GM19023 (cell line): ENCODE measurements around the gene ART5.
A peak's percentile ranks its signal among the peaks of the same experiment; 100 is the strongest.
"Not testable (repeated sequence)": the region's sequence is repeated elsewhere in the genome, so short reads cannot be mapped to it uniquely, and the experiment has no call there.

Experiments used
- ATAC-seq: cut with Tn5 transposase; IDR thresholded peaks from one replicate; pipeline ENCODE4 v1.9.1; 2021; ENCODE audit warnings: mild to moderate bottlenecking, moderate library complexity; ENCODE audit not compliant: unreplicated experiment

The ART5 gene

GRCh38 chr11:3623121-3623520 lies 18.7 kb downstream of the ART5 start:
- no peak for ATAC-seq

DNA sequence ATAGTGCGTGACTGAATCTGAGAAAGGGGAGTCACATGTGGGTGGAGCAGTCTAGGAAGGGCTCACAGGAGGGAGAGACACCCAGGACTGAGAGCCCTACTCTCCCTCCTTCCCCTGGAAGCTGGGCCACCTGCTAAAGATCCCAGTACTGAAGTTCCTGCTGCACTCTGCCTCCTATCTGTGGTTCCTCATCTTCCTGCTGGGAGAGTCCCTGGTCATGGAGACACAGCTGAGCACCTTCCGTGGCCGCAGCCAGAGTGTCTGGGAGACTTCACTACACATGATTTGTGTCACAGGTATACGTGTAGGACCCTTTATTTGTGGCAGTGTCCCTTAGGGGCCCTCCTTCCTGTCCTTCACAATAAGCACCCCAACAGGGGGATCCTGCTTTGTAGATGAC lies 19.3 kb downstream of the ART5 start:
- ATAC-seq = no peak

- ATAC-seq = no peak
These were observed 23.8 kb downstream of the ART5 start for GRCh38 chr11:3617990-3618389.

DNA sequence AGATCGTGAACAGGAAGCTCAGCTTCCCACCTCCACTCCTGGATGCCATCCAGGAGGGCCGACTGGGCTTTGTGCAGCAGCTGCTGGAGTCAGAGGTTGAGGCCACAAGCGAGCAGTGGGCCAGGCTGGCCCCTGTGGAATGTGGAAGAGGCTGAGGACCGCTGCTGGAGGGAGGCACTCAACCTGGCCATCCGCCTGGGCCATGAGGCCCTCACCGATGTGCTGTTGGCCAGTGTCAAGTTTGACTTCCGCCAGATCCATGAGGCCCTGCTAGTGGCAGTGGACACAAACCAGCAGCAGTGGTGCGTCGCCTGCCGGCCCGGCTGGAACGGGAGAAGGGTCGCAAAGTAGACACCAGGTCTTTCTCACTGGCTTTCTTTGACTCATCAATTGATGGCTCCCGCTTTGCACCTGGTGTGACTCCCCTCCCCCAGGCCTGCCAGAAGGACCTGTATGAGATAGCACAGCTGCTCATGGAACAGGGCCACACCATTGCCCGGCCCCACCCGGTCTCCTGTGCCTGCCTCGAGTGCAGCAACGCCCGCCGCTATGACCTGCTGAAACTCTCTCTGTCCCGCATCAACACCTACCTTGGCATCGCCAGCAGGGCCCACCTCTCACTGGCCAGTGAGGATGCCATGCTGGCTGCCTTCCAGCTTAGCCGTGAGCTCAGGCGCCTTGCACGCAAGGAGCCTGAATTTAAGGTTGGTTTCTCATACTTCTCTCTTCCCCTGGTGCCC lies 24.9 kb downstream of the ART5 start:
- ATAC-seq = no peak

DNA sequence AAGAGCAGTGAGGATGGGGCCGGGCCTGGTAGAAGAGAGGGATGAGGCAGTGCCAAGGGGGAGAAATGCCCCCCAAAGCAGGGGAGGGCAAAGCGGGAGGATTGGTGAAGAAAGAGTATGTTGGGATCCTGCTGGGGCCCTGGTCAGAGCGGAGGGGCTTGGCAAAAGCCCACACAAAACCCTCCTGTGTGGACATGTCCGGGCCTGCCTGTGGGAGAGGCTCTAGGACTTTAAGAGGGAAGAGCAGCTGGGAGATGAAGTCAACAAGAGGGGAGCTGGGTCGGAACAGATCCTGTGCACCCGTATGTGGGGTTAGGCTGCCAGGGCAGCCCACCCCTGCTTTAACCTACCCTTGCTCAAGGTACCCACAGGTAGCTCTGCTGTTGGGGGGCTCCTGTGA lies 25.8 kb downstream of the ART5 start:
- ATAC-seq = no peak

- ATAC-seq = peak; percentile 93
These were observed 27.0 kb downstream of the ART5 start for GRCh38 chr11:3614742-3615171.

- peak; percentile 20 for ATAC-seq
These were observed 27.6 kb downstream of the ART5 start for GRCh38 chr11:3613998-3614741.

- no peak for ATAC-seq
These were observed 29.7 kb downstream of the ART5 start for GRCh38 chr11:3611976-3612678.

DNA sequence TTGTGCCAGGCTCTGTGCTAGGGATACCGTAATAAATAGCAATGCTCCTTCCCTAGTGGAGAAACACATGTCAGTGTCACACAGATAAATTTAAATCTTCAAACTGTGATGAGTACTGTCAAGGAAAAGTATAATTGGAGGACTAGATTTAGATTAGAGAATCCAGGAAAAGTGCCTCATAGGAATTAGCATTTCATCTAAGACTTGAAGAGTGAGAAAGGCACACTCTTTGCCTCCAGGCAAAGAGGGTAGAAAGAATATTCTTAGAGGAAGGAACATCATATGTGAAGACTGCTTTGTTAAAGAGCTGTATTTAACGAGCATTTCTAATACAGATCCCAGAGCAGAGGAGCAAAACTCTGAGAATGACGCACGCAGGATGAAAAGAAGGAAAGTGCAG lies 30.9 kb downstream of the ART5 start:
- no peak for ATAC-seq

DNA sequence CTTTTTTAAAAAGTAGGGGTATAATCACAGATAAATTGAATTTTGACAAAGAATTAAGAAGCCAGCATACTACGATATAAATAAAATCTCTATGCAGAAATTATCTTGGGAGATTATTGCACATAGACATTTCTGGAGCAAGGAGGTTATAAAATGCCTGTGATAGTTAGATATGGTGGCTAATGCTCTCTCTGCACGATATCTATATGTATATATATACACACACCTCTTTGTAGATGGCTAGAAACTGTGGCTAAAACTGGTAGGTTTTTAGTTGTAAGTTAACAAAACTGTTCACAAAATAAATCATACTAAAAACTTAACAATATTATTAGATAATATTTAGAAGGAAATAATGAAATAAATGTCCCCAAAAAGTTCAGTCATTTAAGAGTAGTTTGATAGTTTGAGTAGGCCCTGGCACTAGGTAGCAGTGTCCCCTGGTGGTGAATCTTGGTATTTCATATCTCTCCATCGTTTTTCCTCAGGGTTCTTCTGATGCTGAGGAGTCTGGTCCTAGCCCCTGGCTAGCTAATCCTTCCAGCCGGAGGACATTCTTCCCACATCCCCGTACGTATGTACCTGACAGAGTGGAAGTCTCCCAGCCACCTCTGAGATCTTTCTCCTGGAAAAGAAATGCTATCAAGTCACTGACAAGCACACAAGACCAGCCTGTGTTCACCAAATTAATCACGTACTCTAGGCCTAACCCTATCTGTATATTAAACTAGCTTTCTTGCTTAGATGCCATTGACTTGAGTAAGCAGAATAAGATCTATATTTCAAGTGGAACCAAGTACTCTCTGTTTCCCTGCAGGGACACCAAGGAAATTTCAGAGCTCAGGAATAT lies 32.2 kb downstream of the ART5 start:
- ATAC-seq = no peak

- no peak for ATAC-seq
These were observed 36.0 kb downstream of the ART5 start for GRCh38 chr11:3605771-3606203.

- ATAC-seq = no peak
These were observed 36.5 kb downstream of the ART5 start for GRCh38 chr11:3605283-3605662.

DNA sequence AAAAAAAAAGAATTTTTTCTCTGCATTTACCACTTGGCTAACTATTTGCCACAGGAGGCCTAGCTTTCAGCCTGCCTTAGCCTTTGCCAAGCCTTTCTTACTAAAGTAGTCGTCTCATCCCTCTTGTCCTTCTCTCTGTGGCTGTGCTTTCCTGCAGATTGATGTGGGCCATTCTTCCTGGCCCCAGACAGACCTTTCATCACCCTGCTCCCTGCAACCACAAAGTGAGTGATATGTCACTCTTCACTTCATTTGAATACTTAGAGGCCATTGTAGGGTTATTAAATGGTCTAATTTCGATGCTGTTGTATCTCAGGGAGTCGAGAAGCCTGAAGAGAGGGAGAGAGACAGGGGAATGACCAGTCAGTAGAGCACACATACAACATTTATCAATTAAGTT lies 37.6 kb downstream of the ART5 start:
- ATAC-seq = no peak

DNA sequence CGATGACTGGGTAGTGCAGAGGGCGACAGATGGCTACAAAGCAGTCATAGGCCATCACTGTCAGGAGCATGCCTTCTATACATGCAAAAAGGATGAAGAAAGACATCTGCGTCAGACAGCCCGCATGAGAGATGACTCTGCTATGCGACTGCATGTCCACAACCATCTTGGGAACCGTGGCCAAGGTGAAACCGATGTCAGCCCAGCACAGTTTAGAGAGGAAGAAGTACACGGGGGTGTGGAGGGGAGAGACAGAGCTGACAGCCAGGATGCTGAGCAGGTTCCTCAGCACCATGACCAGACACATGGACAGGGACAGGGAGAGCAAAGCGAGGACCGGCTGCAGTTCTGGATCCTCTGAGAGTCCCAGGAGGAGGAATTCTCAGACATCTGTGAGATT lies 41.6 kb downstream of the ART5 start:
- not testable (repeated sequence) for ATAC-seq

DNA sequence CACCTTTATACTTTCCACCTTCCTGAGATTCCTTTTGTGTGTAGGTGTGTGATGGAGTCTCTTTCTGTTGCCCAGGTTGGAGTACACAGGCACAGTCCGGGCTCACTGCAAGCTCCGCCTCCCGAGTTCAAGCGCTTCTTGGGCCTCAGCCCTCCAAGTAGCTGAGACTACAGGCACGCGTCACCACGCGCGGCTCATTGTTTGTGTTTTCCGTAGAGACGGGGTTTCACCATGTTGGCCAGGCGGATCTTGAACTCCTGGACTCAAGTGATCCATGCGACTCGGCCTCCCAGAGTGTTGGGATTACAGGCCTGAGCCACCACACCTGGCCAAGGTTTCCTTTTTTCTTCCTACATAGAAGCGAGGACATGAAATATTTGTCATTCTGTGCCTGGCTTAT lies 44.0 kb downstream of the ART5 start:
- ATAC-seq = not testable (repeated sequence)

- ATAC-seq = not testable (repeated sequence)
These were observed 50.5 kb downstream of the ART5 start for GRCh38 chr11:3591326-3591725.

DNA sequence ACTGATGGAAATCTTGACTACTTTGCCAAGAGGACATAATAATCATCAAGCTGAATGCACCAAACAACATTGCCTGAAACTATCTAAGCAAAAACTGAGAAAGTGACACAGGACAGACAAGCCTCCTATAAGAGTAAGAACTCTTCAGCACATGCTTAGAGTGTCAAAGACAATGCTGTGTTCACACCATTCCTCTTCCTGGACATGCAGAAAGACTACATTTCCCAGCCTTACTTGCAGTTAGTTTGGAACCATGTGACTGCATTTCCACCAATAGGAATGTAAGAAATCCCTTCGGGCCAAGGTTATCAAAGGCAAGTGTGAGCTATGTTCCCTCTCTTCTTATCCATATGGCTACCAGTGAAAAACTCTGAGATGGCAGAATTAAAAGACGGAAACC lies 51.6 kb downstream of the ART5 start:
- not testable (repeated sequence) for ATAC-seq

DNA sequence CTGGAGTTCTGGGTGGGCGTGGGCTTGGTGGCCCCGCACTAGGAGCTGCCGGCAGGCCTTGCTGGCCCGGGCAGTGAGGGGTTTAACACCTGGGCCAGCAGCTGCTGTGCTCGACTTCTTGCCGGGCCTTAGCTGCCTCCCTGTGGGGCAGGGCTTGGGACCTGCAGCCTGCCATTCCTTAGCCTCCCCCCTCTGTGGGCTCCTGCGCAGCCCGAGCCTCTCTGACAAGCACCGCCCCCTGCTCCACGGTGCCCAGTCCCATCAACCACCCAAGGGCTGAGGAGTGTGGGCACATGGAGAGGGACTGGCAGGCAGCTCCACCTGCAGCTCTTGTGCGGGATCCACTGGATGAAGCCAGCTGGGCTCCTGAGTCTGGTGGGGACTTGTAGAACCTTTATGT lies 53.0 kb downstream of the ART5 start:
- ATAC-seq = not testable (repeated sequence)
